Esophagus squamous epithelium (tissue), 5 donors: ENCODE results near the gene NRP2. TPM values are rescaled to one million over a fixed set of nuclear protein-coding genes. Genes with fewer than 3 reads are reported as not detected.
A peak's percentile ranks its signal among the peaks of the same experiment; 100 is the strongest.

Source experiments
- DNase-seq: peaks from one replicate; lab custom pipeline; 2025; lab: John Stamatoyannopoulos, UW
- H3K27ac ChIP-seq, 4 donors: fragments of 200-600 bp; sonication (generic); one replicate each; pipeline ENCODE4 v1.5.1; 2016 to 2019; ENCODE audit warnings: mild to moderate bottlenecking in 1 of 4
- H3K27me3 ChIP-seq, 4 donors: fragments of 200-600 bp; sonication (generic); 1 replicate in 3 of 4; 2 replicates in 1 of 4; pipeline versions ENCODE4 v1.5.1 to v1.6.0; 2017 to 2021; ENCODE audit warnings: antibody characterized with exemption in 1 of 4
- H3K36me3 ChIP-seq, 3 donors: fragments of 200-600 bp; sonication (generic); one replicate each; pipeline ENCODE4 v1.5.1; 2016 to 2019
- H3K4me1 ChIP-seq, 3 donors: fragments of 200-600 bp; sonication (generic); one replicate each; pipeline ENCODE4 v1.5.1; 2017 to 2019
- H3K4me3 ChIP-seq, 4 donors: fragments of 200-600 bp; sonication (generic); 1 replicate in 3 of 4; 2 replicates in 1 of 4; pipeline ENCODE4 v1.5.1; 2016 to 2019; ENCODE audit warnings: mild to moderate bottlenecking in 2 of 4, moderate library complexity in 1 of 4
- H3K9me3 ChIP-seq, 3 donors: fragments of 200-600 bp; sonication (generic); one replicate each; pipeline ENCODE4 v1.5.1; 2016 to 2019
- CTCF ChIP-seq, 6 experiments: fragments of 450-650 bp in 4 of 6; fragments of 200-600 bp in 2 of 6; sonication (generic) in 2 of 6; IDR thresholded peaks; one replicate each; pipeline ENCODE4 v1.5.1; 2016 to 2019; ENCODE audit warnings: antibody characterized with exemption in 6 of 6, mild to moderate bottlenecking in 4 of 6, moderate library complexity in 4 of 6
- POLR2A ChIP-seq, 4 donors: fragments of 450-650 bp; IDR thresholded peaks; one replicate each; pipeline ENCODE4 v1.6.1; 2017; ENCODE audit warnings: antibody characterized with exemption in 4 of 4, mild to moderate bottlenecking in 4 of 4, moderate library complexity in 3 of 4
- WGBS, 2 donors: methylation state at CpG; one replicate each; pipeline ENCODE4 v1.1.5; 2018; 5-methylcytosine and 5-hydroxymethylcytosine counted together
- intact Hi-C: fragments of 100-400 bp; cut with DNase I; formaldehyde crosslinking; loops from one replicate; pipeline ENCODE4 v1.15.0; 2022
- total RNA-seq, 4 donors: library from RNA; depleted of rRNA; stranded (reverse); fragments of >200 nt; gene quantifications; one replicate each; pipeline ENCODE4 v1.1.0, GENCODE V29; 2016
- donor health status: DM: yes; HTN: yes; CAD: no.

NRP2 gene
- total RNA-seq, 4 donors from 2014 or later = 7.1 to 58.6 (median 21.4) TPM

GRCh38 chr2:205797866-205798265, 115.6 kb downstream of the NRP2 start:
- H3K9me3 ChIP-seq = peaks cover 0 to 13% (median 0%) of the 10 kb centered on the region in 3 donors
- H3K4me1 ChIP-seq = peaks cover 0 to 24% (median 9%) of the 10 kb centered on the region in 3 donors
- 67 to 87% methylated on average over 4 of the region's 4 CpGs for WGBS, 2 donors

GRCh38 chr2:205800224-205800623, 117.9 kb downstream of the NRP2 start:
- Histone ChIP-seq H3K4me1 (peaks cover 0 to 24% (median 9%) of the 10 kb centered on the region in 3 donors), H3K4me3 (no peak overlapping the region), H3K9me3 (peaks cover 0 to 13% (median 0%) of the 10 kb centered on the region in 3 donors), H3K27me3 (no peaks in the 10 kb centered on the region), H3K27ac (peak overlapping the region in 3 of 4 donors; percentile 69 to 74 (median 69)), H3K36me3 (peaks cover 0 to 27% (median 0%) of the 10 kb centered on the region in 3 donors)
- TF ChIP-seq POLR2A (IDR thresholded peaks at IDR 0.05) = no peak
- no peak for TF ChIP-seq CTCF (IDR thresholded peaks at IDR 0.05)
- no peak for DNase-seq
- WGBS, 2 donors = 50 to 51% methylated on average over 2 of the region's 2 CpGs
- intact Hi-C loops = no loop called here

More at GRCh38 chr2:205797866-205798265, 115.6 kb downstream of the NRP2 start:
- Histone ChIP-seq H3K36me3 (peaks cover 0 to 37% (median 0%) of the 10 kb centered on the region in 3 donors), H3K27ac (peak overlapping the region in 2 of 4 donors; percentile 69 to 74), H3K27me3 (no peaks in the 10 kb centered on the region), H3K4me3 (no peak overlapping the region)
- no peak for DNase-seq
- TF ChIP-seq POLR2A (IDR thresholded peaks at IDR 0.05) (no peak), CTCF (IDR thresholded peaks at IDR 0.05) (no peak)
- intact Hi-C loops = no loop called here

- 29 to 38% methylated on average over 3 of the region's 3 CpGs for WGBS, 2 donors
- DNase-seq = no peak
- Histone ChIP-seq H3K36me3 (peaks cover 0 to 21% (median 0%) of the 10 kb centered on the region in 3 donors), H3K4me3 (no peak overlapping the region), H3K9me3 (peaks cover 0 to 13% (median 0%) of the 10 kb centered on the region in 3 donors), H3K27ac (peak overlapping the region in 3 of 4 donors; percentile 69 to 74 (median 73)), H3K27me3 (no peaks in the 10 kb centered on the region), H3K4me1 (peaks cover 0 to 24% (median 9%) of the 10 kb centered on the region in 3 donors)
- intact Hi-C loops = no loop called here
- no peak for TF ChIP-seq CTCF (IDR thresholded peaks at IDR 0.05)
- no peak for TF ChIP-seq POLR2A (IDR thresholded peaks at IDR 0.05)
Observed at GRCh38 chr2:205800773-205801172, 118.5 kb downstream of the NRP2 start.

- peak overlapping the region in 3 of 4 donors; percentile 59 to 74 (median 73) for H3K27ac ChIP-seq
- DNase-seq = no peak
- H3K27me3 ChIP-seq = no peaks in the 10 kb centered on the region
- H3K4me1 ChIP-seq = peaks cover 0 to 24% (median 9%) of the 10 kb centered on the region in 3 donors
- H3K9me3 ChIP-seq = peaks cover 0 to 13% (median 0%) of the 10 kb centered on the region in 3 donors
- WGBS, 2 donors = 82% methylated on average over 5 of the region's 7 CpGs
- H3K4me3 ChIP-seq = no peak overlapping the region
- intact Hi-C loops = no loop called here
- peaks cover 0 to 9% (median 0%) of the 10 kb centered on the region in 3 donors for H3K36me3 ChIP-seq
- TF ChIP-seq POLR2A (IDR thresholded peaks at IDR 0.05) (no peak), CTCF (IDR thresholded peaks at IDR 0.05) (no peak)
Observed at GRCh38 chr2:205802065-205802464, 119.8 kb downstream of the NRP2 start.

- Histone ChIP-seq H3K4me3 (no peak overlapping the region), H3K27me3 (no peaks in the 10 kb centered on the region), H3K27ac (peak overlapping the region in 1 of 4 donors; percentile 74), H3K9me3 (peaks cover 0 to 13% (median 0%) of the 10 kb centered on the region in 3 donors), H3K4me1 (peaks cover 0 to 24% (median 9%) of the 10 kb centered on the region in 3 donors), H3K36me3 (no peaks in the 10 kb centered on the region)
- intact Hi-C loops = no loop called here
- WGBS, 2 donors = 64 to 72% methylated on average over 6 of the region's 6 CpGs
- TF ChIP-seq CTCF (IDR thresholded peaks at IDR 0.05) (no peak), POLR2A (IDR thresholded peaks at IDR 0.05) (no peak)
- DNase-seq = no peak
Observed at GRCh38 chr2:205802941-205803340, 120.6 kb downstream of the NRP2 start.
